ENCODE measurements around the gene TIMP1. TPM values are rescaled to one million over a fixed set of nuclear protein-coding genes. Genes with fewer than 3 reads are reported as not detected.

Gene TIMP1
- total RNA-seq (669 and 671 TPM in 2 replicates), polyA plus RNA-seq (4,849 and 5,452 TPM in 2 replicates)

DNA sequence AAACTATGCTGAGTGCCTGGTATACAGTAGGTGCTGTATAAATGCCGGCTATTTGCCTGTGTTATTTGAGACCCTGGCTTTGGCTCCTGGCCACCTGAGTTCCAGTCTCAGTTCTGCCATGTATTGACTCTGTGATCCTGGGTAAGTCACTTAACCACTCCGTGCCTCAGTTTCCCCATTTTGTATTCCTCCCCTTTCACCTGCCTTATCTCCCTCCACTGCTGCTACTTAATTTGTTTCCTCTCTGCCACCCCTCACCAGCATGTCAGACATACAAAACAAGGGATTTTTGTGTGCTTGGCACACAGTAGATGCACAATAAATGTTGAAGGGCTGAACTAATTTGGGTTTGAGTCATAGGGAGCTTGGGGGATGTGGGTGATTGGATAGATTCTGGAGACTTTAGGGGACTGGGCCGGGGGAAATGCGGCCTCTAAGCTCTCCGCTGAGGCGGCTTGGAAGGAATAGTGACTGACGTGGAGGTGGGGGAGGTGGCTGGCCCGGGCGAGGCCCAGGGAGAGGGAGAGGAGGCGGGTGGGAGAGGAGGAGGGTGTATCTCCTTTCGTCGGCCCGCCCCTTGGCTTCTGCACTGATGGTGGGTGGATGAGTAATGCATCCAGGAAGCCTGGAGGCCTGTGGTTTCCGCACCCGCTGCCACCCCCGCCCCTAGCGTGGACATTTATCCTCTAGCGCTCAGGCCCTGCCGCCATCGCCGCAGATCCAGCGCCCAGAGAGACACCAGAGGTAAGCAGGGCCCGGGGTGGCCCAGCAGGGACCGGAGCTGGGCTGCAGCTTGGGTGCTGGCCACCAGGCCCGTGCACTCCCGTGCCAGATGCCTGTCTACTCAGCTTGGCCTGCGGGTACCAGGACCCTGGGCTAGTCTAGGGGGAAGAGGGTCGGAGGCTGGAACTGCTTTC is at the start of gene TIMP1:
Gene TIMP1, plus strand, starts transcription at position 706 of the 917 bp plus-strand sequence. CDS start 980 bp downstream, outside the sequence.
- H3K9me2 ChIP-seq (replicated peaks; ENCODE audit: insufficient read depth) = no peaks in the 10 kb centered on the region
- 56% methylated on average over 22 of the region's 28 CpGs for WGBS (ENCODE audit: low lambda C conversion rate, missing lambda C conversion rate)
- no peak for TF ChIP-seq EZH2 (IDR thresholded peaks at IDR 0.05; ENCODE audit: borderline replicate concordance)
- TF ChIP-seq, protein P1, sequence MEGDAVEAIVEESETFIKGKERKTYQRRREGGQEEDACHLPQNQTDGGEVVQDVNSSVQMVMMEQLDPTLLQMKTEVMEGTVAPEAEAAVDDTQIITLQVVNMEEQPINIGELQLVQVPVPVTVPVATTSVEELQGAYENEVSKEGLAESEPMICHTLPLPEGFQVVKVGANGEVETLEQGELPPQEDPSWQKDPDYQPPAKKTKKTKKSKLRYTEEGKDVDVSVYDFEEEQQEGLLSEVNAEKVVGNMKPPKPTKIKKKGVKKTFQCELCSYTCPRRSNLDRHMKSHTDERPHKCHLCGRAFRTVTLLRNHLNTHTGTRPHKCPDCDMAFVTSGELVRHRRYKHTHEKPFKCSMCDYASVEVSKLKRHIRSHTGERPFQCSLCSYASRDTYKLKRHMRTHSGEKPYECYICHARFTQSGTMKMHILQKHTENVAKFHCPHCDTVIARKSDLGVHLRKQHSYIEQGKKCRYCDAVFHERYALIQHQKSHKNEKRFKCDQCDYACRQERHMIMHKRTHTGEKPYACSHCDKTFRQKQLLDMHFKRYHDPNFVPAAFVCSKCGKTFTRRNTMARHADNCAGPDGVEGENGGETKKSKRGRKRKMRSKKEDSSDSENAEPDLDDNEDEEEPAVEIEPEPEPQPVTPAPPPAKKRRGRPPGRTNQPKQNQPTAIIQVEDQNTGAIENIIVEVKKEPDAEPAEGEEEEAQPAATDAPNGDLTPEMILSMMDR (IDR thresholded peaks at IDR 0.05; ENCODE audit: poor library complexity) = no peak
- no peak for TF ChIP-seq EZH2phosphoT487 (IDR thresholded peaks at IDR 0.05; ENCODE audit: low read depth, severe bottlenecking, unreplicated experiment)
- no peaks in the 10 kb centered on the region for H3K36me3 ChIP-seq (replicated peaks; ENCODE audit: insufficient read depth, low read depth)
- H3K79me2 ChIP-seq = peaks cover 2% of the 10 kb centered on the region
- H4K20me1 ChIP-seq (ENCODE audit: insufficient read depth, poor library complexity, severe bottlenecking) = no peaks in the 10 kb centered on the region
- peak; percentile 92 for DNase-seq (ENCODE audit: low spot score)
- no peaks in the 10 kb centered on the region for H3K27me3 ChIP-seq
- H3K9me3 ChIP-seq (ENCODE audit: low read depth) = no peaks in the 10 kb centered on the region
- peak within 1 kb of the TSS; percentile 66 for H3K4me2 ChIP-seq
- H3K4me1 ChIP-seq (ENCODE audit: insufficient read depth) = peaks cover 4% of the 10 kb centered on the region
- H2AFZ ChIP-seq = peak within 1 kb of the TSS; percentile 44
- H3K27ac ChIP-seq = peak within 1 kb of the TSS; percentile 90
- peak within 1 kb of the TSS; percentile 21 for H3K4me3 ChIP-seq

DNA sequence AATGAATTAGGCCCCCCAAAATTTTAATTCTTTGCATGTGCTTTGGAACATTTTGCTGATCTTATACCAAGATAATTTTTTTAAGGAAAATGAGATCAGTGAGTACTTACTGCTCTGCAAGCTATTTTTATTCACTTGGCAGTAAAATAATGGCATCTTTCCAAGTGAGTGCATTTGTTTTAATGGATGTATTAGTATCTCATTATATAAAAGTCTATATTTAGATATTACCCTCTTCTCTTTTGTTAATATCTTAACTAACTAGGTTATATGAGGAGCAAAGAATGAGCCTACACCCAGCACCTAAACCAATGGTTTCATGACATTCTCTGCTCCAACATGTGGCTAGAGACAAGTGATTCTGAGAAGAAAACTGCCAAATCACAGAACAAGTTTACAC is 42.4 kb upstream of the TIMP1 start:
- no peak for DNase-seq (ENCODE audit: low spot score)
- Histone ChIP-seq H3K4me2 (no peak overlapping the region), H2AFZ (no peak overlapping the region), H3K36me3 (replicated peaks; ENCODE audit: insufficient read depth, low read depth) (no peaks in the 10 kb centered on the region), H3K9me2 (replicated peaks; ENCODE audit: insufficient read depth) (no peaks in the 10 kb centered on the region), H4K20me1 (ENCODE audit: insufficient read depth, poor library complexity, severe bottlenecking) (no peaks in the 10 kb centered on the region), H3K9me3 (ENCODE audit: low read depth) (no peaks in the 10 kb centered on the region), H3K4me3 (no peak overlapping the region), H3K79me2 (no peaks in the 10 kb centered on the region), H3K4me1 (ENCODE audit: insufficient read depth) (no peaks in the 10 kb centered on the region), H3K27ac (no peak overlapping the region), H3K27me3 (no peaks in the 10 kb centered on the region)
- no peak for TF ChIP-seq EZH2phosphoT487 (IDR thresholded peaks at IDR 0.05; ENCODE audit: low read depth, severe bottlenecking, unreplicated experiment)
- TF ChIP-seq, protein P1 (IDR thresholded peaks at IDR 0.05; ENCODE audit: poor library complexity) = no peak
- no peak for TF ChIP-seq EZH2 (IDR thresholded peaks at IDR 0.05; ENCODE audit: borderline replicate concordance)

DNA sequence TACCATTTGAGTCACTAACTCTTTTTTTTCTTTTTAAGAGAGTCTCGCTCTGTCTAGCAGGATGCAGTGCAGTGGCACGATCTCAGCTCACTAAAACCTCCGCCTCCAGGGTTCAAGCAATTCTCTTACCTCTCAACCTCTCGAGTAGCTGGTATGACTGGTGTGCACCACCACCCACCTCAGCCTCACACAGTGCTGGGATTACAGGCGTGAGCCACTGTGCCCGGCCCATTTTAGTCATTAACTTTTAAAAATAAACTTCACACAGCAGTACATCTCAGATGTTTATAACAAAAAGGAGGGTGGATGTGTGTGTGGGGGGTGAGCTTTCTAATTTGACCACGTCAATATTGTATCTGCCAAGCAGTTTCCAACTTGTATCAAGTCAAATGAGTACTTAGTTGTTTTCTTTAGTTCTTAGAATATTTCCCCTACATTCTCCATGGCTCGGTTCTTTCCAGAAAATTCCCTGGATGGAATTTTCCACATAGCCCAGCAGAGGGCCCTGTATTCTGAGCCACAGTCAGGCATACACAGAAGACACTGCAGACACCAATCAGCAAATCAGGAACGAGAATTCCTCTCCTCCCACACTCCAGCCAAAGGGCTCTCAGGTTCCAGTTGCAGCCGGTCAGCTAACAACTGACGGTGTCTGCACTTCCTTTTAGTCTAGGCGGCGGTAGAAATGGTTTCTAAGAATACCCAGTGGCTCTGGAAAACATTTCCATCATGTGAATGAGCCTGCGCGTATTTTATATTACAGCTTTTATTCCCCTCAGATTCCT is 41.3 kb upstream of the TIMP1 start:
- Histone ChIP-seq H3K36me3 (replicated peaks; ENCODE audit: insufficient read depth, low read depth) (no peaks in the 10 kb centered on the region), H3K9me3 (ENCODE audit: low read depth) (no peaks in the 10 kb centered on the region), H3K4me3 (no peak overlapping the region), H3K9me2 (replicated peaks; ENCODE audit: insufficient read depth) (no peaks in the 10 kb centered on the region), H3K4me1 (ENCODE audit: insufficient read depth) (no peaks in the 10 kb centered on the region), H3K27me3 (no peaks in the 10 kb centered on the region), H3K79me2 (no peaks in the 10 kb centered on the region), H2AFZ (peak overlapping the region; percentile 7), H3K27ac (peak overlapping the region; percentile 88), H3K4me2 (peak overlapping the region; percentile 45), H4K20me1 (ENCODE audit: insufficient read depth, poor library complexity, severe bottlenecking) (no peaks in the 10 kb centered on the region)
- peak; percentile 89 for DNase-seq (ENCODE audit: low spot score)
- TF ChIP-seq EZH2 (IDR thresholded peaks at IDR 0.05; ENCODE audit: borderline replicate concordance) = no peak
- TF ChIP-seq EZH2phosphoT487 (IDR thresholded peaks at IDR 0.05; ENCODE audit: low read depth, severe bottlenecking, unreplicated experiment) = no peak
- TF ChIP-seq, protein P1 (IDR thresholded peaks at IDR 0.05; ENCODE audit: poor library complexity) = peak; percentile 57
- 50% methylated on average over 15 of the region's 15 CpGs for WGBS (ENCODE audit: low lambda C conversion rate, missing lambda C conversion rate)

All from hepatocyte (in vitro differentiated cells).